Activated effector memory CD4-positive, alpha-beta T cell treated with Interleukin-2 at 50 U/mL for 16 hours (primary cell): ENCODE data around the gene HPS1.

Experiments
- DNase-seq: peaks from one replicate; pipeline ENCODE4 v3.0.0-alpha.2; 2020

HPS1 gene

GRCh38 chr10:98463976-98464754 lies 17.4 kb upstream of the HPS1 start:
- DNase-seq: no peak

GRCh38 chr10:98463016-98463415 lies 16.3 kb upstream of the HPS1 start:
- no peak for DNase-seq

GRCh38 chr10:98461500-98461842 lies 14.7 kb upstream of the HPS1 start:
- DNase-seq: no peak

DNA sequence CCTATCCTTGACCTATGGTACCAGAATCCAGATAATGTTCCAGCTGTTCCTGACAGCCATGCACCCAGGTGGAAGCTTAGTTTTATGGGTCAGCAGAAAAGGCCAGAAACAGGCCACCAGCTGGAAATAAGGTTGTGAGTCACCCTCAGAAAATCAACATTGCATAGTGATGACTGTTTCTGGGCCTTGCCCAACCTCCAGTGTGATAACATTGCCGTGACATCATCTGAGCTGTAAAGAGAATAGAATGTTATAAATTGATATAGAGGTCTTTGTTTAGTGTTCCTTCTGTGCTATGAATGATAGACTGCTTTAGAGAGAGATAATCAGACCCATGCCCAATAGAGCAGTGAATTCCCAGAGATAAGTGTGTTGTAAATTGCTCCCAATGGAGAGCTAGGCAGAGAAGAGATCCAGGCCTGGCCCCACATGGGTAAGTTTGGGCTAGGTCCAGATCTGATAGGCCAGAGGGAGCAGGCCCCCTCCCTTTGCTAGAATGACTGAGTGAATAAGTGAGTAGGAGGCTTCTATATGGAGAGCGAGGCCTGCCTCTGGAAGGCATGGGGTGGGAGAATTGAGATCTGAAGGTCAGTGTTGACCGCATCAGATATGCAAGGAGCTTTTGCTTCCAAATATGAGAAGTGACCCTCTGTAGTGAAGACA lies 14.2 kb upstream of the HPS1 start:
- no peak for DNase-seq

GRCh38 chr10:98458809-98459784 lies 12.4 kb upstream of the HPS1 start:
- DNase-seq: no peak

- DNase-seq: no peak
Observed at GRCh38 chr10:98457721-98458120, 11.0 kb upstream of the HPS1 start.

GRCh38 chr10:98456686-98457482 lies 10.1 kb upstream of the HPS1 start:
- no peak for DNase-seq

DNA sequence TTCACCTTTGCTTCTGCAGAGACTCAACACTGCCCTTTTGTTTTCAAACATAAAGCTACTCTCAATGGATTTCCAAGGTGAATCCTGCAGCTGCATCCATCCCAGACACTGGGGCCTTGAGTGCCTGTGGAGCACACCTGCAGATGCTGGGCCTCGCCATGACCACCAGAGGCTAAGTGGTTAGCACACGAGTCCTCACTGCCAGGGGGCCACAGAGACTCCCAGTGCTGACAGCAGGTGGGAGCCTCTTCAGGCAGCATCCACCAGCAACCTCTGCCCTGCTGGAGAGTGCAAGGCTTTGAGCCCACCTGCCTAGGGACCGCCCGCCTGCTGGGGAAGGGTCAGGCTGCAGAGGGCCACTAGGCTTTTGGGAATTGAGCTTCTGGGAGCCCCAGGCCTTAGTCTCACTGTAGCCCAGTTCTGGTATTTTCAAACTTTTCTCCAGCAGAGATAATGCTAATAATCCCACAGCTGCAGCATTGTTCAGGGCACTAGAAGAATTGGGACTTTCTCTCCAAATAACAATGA lies 9.4 kb upstream of the HPS1 start:
- no peak for DNase-seq

GRCh38 chr10:98453729-98454128 lies 7.0 kb upstream of the HPS1 start:
- DNase-seq: no peak

- no peak for DNase-seq
Observed at GRCh38 chr10:98450618-98451017, 3.9 kb upstream of the HPS1 start.

GRCh38 chr10:98449287-98449686 lies 2.6 kb upstream of the HPS1 start:
- DNase-seq: no peak

- no peak for DNase-seq
Observed at GRCh38 chr10:98446151-98446660, 529 bp downstream of the HPS1 start.

GRCh38 chr10:98445200-98445812 lies 1.4 kb downstream of the HPS1 start:
- DNase-seq: no peak

- no peak for DNase-seq
Observed at GRCh38 chr10:98444314-98445006, 2.3 kb downstream of the HPS1 start.

DNA sequence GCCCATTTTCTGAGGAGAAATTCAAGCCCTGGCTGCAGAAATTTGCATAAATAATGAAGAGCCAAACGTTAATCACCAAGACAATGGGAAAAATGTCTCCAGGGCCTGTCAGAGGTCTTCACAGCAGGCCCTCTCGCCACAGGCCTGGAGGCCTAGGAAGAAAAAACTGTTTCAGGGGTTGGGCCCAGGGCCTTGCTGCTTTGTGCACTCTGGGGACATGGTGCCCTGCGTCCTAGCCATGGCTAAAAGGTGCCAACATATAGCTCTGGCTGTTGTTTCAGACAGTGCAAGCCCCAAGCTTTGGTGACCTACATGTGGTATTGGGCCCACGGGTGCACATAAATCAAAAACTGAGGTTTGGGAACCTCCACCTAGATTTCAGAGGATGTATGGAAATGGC lies 8.0 kb downstream of the HPS1 start:
- DNase-seq: no peak

DNA sequence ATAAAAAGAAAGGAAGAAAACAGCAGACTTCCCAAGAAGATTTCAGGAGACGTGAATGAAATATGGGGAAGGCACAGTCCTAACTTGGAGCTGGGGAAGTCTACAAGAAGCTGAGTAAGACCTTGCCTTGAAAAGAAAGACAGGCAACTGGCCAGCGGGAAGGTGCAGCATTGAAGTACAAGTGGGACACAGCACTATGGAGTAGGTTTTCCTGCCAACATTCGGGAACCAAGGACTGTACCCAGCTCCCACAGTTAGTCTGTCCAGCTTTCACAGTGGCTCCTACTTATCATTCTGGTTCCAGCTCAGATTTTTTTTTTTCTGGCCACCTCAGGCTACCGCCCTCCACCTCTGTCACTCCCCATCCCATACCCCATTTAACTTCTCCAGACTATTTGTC lies 10.0 kb downstream of the HPS1 start:
- DNase-seq: no peak

- no peak for DNase-seq
Observed at GRCh38 chr10:98435178-98435577, 11.6 kb downstream of the HPS1 start.

DNA sequence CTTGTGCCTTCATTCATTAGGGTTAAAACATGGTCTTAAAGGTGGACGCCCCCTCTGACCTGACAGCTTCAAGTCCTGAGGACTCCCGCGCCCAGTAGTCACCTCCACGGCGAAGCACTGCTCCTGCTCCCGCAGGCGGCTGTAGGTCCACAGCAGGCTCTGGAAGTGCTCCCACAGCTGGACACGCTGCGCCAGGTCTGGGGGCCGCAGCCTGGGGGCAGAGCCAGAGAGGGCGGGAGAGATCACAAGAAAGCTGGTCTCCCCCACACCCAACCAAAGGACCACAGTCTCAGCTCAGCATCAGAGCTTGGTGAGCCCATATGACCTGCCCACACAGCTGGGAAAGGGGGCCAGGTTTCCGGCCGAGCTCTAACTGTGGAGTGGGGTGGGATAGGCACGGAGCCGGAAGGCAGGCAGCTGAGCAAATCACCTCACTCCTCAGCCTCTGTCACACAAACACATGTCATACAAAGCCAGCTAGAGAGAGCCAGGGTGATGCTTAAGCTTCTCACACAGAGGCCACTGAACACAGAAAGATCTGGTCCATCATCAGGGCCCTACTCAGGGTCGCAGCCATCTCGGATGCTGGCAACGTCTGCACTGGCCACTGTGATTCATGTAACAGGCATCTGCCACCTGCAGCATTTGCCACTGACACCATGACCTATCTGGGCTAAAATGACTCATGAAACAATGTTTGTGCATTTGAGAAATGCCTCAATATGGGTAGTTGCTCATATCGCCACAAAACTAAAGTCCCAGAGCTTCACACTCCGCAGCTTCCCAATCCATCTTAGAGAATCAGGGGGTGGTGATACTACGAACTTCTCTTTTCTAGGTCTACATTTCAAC lies 12.6 kb downstream of the HPS1 start:
- no peak for DNase-seq

- no peak for DNase-seq
Observed at GRCh38 chr10:98433371-98433770, 13.4 kb downstream of the HPS1 start.

DNA sequence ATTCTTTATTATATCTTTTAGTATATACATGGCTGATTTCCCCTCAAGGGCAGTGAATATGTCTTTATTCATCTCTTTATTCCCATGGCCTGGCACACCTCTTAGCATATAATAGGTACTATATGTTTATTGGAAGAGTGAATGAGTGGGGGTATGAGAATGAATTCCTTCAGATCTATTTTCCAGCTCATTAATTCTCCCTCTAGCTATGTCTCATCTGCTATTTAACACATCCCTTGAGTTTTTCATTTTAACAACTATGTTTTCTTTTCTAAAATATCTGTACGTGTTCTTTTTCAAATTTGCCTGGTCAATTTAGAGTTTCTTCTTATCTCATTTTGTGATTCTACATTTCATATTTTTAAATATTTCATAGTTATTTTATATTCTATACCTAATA lies 14.4 kb downstream of the HPS1 start:
- DNase-seq: no peak
